CD4-positive, alpha-beta T cell treated with Interleukin-15 for 1 hour (primary cell): ENCODE results near the gene PRDM15.

Experiments used
- DNase-seq: peaks from one replicate; pipeline ENCODE4 v3.0.0-alpha.2; 2020

The PRDM15 gene

GRCh38 chr21:41836166-41837015 is 42.8 kb downstream of the PRDM15 start:
- no peak for DNase-seq

DNA sequence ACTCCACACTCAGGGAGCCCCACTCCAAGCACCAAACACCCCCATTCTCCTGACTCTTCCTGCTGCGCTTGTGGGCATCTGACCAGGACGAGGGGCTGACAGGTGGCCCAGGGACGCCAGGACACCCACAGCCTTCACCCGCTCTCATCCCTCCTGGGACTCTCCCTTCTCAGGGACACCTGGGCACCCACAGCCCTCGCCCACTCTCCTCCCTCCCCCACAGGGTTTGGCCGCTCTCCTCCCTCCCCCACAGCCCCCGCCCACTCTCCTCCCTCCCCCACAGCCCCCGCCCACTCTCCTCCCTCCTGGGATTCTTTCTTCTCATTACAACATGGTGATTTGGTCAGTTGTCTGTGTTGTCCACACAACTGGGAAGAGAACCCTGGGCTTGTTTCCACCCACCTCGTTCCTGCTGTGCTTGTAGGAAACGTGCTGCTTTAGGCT is 43.4 kb downstream of the PRDM15 start:
- DNase-seq, result no peak

DNA sequence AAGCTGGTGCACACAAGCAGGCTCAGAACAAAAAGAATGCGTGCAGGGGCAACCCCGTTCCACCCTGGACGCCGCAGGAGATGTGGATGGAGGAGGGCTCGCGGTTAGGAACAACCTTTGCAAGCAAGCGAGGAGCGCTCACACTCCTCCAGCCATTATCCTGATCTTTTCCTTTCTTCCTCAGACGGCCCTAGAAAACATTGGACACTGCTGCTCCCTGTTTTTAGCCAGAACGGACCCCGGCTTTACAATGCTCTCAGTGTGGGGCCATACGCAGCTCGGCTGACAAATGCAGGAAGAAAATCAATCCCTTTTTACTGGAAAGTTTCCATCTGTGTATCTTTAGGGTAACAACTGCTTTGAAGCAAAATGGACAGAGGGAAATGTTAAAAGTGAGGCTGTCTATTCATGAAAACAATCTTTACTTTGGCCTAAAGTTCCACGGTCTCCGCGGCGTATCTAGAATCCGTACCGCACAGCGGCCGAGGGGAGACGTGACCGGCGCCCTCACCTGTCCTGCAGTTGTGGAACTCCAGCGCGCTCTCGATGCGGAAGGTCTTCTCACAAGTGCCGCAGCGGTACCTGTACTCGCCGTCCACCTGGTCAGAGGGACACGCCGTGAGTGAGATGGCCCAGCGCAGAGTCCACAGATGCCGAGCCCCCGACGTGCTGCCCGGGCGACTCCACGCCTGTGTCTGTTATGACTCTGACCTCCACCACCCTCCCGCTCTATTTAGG is 44.0 kb downstream of the PRDM15 start:
- DNase-seq, result no peak

- DNase-seq, result no peak
Measured at GRCh38 chr21:41834252-41834925, 44.8 kb downstream of the PRDM15 start.

GRCh38 chr21:41833497-41834115 is 45.5 kb downstream of the PRDM15 start:
- no peak for DNase-seq

GRCh38 chr21:41832596-41833496 is 46.3 kb downstream of the PRDM15 start:
- DNase-seq, result no peak

- DNase-seq, result no peak
Measured at GRCh38 chr21:41831866-41832595, 47.1 kb downstream of the PRDM15 start.

DNA sequence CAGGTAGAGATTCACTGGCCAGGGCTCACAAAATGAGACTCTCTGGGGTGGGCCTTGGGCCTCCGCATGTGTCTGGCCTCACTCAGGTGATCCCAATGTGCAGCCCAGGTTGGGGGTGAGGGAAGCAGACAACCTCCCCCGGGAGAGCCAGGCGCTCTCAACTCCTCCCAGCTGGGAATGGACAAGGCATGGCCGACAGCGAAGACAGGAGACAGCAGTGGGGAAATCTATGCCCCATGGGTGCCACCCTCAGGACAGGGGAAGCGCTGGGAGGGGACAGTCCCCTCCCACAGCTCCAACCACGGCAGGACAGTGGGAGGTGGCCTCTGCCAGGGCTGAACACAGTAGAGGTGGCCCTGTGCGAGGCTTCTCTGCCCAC is 47.7 kb downstream of the PRDM15 start:
- no peak for DNase-seq

GRCh38 chr21:41830764-41831452 is 48.2 kb downstream of the PRDM15 start:
- no peak for DNase-seq

DNA sequence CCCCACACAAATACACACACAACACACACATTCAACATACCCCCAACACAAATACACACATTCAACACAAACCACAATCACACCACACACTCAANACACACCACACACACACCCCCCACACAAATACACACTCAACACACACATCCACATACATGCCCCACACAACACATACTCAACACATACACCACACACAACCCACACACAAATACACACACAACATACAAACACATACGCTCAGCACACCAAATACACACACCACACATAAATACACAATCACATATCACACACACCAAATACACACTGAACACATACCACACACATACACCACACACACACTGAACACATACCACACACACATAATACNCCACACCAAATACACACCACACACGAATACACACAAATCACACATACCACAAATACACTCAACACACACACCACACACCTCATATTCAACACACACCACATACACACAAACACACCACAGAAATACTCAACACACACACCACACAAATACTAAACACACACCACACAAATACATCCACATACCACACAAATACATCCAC is 48.9 kb downstream of the PRDM15 start:
- DNase-seq, result no peak

- no peak for DNase-seq
Measured at GRCh38 chr21:41828884-41829360, 50.2 kb downstream of the PRDM15 start.

- no peak for DNase-seq
Measured at GRCh38 chr21:41827951-41828883, 50.9 kb downstream of the PRDM15 start.

DNA sequence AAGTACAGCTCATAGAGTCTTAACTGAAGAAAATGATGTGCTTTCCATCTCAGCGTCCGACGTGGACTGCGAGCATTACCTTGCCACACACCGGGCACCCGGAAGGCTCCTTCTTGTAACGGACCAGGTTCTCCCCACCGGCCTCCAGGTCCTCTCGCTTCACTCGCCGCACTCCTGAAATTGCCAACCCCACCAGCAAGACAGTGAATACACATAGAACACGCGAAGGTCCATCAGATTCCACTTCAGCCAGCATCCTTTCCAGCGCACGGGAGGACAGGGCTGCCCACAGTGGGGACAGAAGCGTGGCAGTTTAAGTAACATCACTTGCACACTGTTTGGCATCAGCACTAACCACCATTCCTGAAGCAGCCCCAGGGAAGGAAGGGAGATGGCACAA is 53.3 kb downstream of the PRDM15 start:
- DNase-seq, result no peak

GRCh38 chr21:41825216-41825615 is 53.9 kb downstream of the PRDM15 start:
- DNase-seq, result no peak

GRCh38 chr21:41824466-41825207 is 54.5 kb downstream of the PRDM15 start:
- DNase-seq, result no peak

GRCh38 chr21:41823906-41824305 is 55.2 kb downstream of the PRDM15 start:
- no peak for DNase-seq

DNA sequence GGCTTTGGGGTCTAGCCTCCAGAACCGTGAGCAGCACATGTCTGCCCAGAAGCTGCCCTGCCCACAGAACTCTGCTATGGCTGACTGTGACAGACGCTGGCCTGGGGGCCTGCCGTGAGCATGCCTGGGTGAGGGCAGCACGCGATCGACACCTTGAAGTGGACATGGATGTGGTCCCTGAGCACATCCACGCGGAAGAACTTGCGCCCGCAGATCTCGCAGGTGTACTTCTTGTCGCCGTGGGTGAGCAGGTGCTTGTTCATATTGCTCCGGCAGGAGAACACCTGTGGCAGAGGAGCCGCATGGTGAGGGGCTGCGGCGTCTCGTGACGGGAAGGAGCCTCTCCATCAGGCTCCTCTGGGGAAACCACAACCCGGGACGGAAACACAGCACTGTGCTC is 56.0 kb downstream of the PRDM15 start:
- DNase-seq, result no peak

GRCh38 chr21:41821756-41822431 is 57.2 kb downstream of the PRDM15 start:
- no peak for DNase-seq
